ENCODE results near the gene ARHGEF28.

GRCh38 chr5:73687357-73687756 is 61.4 kb downstream of the ARHGEF28 start:
- TF ChIP-seq, protein P1, sequence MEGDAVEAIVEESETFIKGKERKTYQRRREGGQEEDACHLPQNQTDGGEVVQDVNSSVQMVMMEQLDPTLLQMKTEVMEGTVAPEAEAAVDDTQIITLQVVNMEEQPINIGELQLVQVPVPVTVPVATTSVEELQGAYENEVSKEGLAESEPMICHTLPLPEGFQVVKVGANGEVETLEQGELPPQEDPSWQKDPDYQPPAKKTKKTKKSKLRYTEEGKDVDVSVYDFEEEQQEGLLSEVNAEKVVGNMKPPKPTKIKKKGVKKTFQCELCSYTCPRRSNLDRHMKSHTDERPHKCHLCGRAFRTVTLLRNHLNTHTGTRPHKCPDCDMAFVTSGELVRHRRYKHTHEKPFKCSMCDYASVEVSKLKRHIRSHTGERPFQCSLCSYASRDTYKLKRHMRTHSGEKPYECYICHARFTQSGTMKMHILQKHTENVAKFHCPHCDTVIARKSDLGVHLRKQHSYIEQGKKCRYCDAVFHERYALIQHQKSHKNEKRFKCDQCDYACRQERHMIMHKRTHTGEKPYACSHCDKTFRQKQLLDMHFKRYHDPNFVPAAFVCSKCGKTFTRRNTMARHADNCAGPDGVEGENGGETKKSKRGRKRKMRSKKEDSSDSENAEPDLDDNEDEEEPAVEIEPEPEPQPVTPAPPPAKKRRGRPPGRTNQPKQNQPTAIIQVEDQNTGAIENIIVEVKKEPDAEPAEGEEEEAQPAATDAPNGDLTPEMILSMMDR (IDR thresholded peaks at IDR 0.05; ENCODE audit: insufficient read depth, low read length), result no peak
- TF ChIP-seq REST (IDR thresholded peaks at IDR 0.05; ENCODE audit: insufficient replicate concordance, low read depth) (no peak), GABPA (IDR thresholded peaks at IDR 0.05; ENCODE audit: low read depth) (no peak)

Data from HL-60 (cell line).